ENCODE results near the gene DENND6B.

Gene DENND6B

GRCh38 chr22:50262460-50262911, 64.3 kb downstream of the DENND6B start:
- H3K4me1 ChIP-seq (ENCODE audit: low read length) = peaks cover 21% of the 10 kb centered on the region
- no peak overlapping the region for H2AFZ ChIP-seq (ENCODE audit: low read depth, low read length)
- H3K9ac ChIP-seq (ENCODE audit: low read length) = peak overlapping the region; percentile 91; the same call in 1 of the 2 replicates
- peak overlapping the region; percentile 97 for H3K4me3 ChIP-seq (ENCODE audit: low read length)
- no peaks in the 10 kb centered on the region for H3K36me3 ChIP-seq (replicated peaks; ENCODE audit: low read depth, low read length)
- no peaks in the 10 kb centered on the region for H3K27me3 ChIP-seq (ENCODE audit: low read depth, low read length)
- H3K27ac ChIP-seq (ENCODE audit: low read length) = no peak overlapping the region
- H3K4me2 ChIP-seq (ENCODE audit: low read length) = peak overlapping the region; percentile 73
- H3K9me3 ChIP-seq (ENCODE audit: insufficient read depth, low read length) = no peaks in the 10 kb centered on the region
- peaks cover 18% of the 10 kb centered on the region for H3K79me2 ChIP-seq (ENCODE audit: low read length)
- TF ChIP-seq EZH2phosphoT487 (IDR thresholded peaks at IDR 0.05; ENCODE audit: low read depth) = no peak
- no peak for TF ChIP-seq CTCF (IDR thresholded peaks at IDR 0.05; ENCODE audit: low read depth, low read length)
- H4K20me1 ChIP-seq (ENCODE audit: insufficient read depth, low read length) = no peaks in the 10 kb centered on the region

GRCh38 chr22:50261615-50262459, 65.0 kb downstream of the DENND6B start, which contains the start of gene MAPK12:
Gene MAPK12 (minus strand): TSS chr22:50261683. CDS start chr22:50261509, 174 bp downstream.
- H3K9me3 ChIP-seq (ENCODE audit: insufficient read depth, low read length) = no peaks in the 10 kb centered on the region
- peak within 1 kb of the TSS; percentile 55 for H3K27ac ChIP-seq (ENCODE audit: low read length)
- H3K4me1 ChIP-seq (ENCODE audit: low read length) = peaks cover 21% of the 10 kb centered on the region
- TF ChIP-seq EZH2phosphoT487 (IDR thresholded peaks at IDR 0.05; ENCODE audit: low read depth) = no peak
- TF ChIP-seq CTCF (IDR thresholded peaks at IDR 0.05; ENCODE audit: low read depth, low read length) = no peak
- no peaks in the 10 kb centered on the region for H3K36me3 ChIP-seq (replicated peaks; ENCODE audit: low read depth, low read length)
- H3K4me3 ChIP-seq (ENCODE audit: low read length) = peak within 1 kb of the TSS; percentile 97
- H3K79me2 ChIP-seq (ENCODE audit: low read length) = peaks cover 18% of the 10 kb centered on the region
- H4K20me1 ChIP-seq (ENCODE audit: insufficient read depth, low read length) = no peaks in the 10 kb centered on the region
- no peak within 1 kb of the TSS for H2AFZ ChIP-seq (ENCODE audit: low read depth, low read length)
- H3K9ac ChIP-seq (ENCODE audit: low read length) = peak within 1 kb of the TSS; percentile 91
- H3K27me3 ChIP-seq (ENCODE audit: low read depth, low read length) = no peaks in the 10 kb centered on the region
- peak within 1 kb of the TSS; percentile 92 for H3K4me2 ChIP-seq (ENCODE audit: low read length)

GRCh38 chr22:50260801-50261614, 65.8 kb downstream of the DENND6B start:
- H3K9me3 ChIP-seq (ENCODE audit: insufficient read depth, low read length) = no peaks in the 10 kb centered on the region
- peak overlapping the region; percentile 91 for H3K9ac ChIP-seq (ENCODE audit: low read length)
- no peak for TF ChIP-seq EZH2phosphoT487 (IDR thresholded peaks at IDR 0.05; ENCODE audit: low read depth)
- TF ChIP-seq CTCF (IDR thresholded peaks at IDR 0.05; ENCODE audit: low read depth, low read length) = no peak
- peak overlapping the region; percentile 55 for H3K27ac ChIP-seq (ENCODE audit: low read length)
- peaks cover 18% of the 10 kb centered on the region for H3K79me2 ChIP-seq (ENCODE audit: low read length)
- H3K36me3 ChIP-seq (replicated peaks; ENCODE audit: low read depth, low read length) = no peaks in the 10 kb centered on the region
- no peak overlapping the region for H2AFZ ChIP-seq (ENCODE audit: low read depth, low read length)
- no peaks in the 10 kb centered on the region for H4K20me1 ChIP-seq (ENCODE audit: insufficient read depth, low read length)
- peak overlapping the region; percentile 97 for H3K4me3 ChIP-seq (ENCODE audit: low read length)
- H3K4me2 ChIP-seq (ENCODE audit: low read length) = peak overlapping the region; percentile 92
- peaks cover 21% of the 10 kb centered on the region for H3K4me1 ChIP-seq (ENCODE audit: low read length)
- no peaks in the 10 kb centered on the region for H3K27me3 ChIP-seq (ENCODE audit: low read depth, low read length)

GRCh38 chr22:50260434-50260800, 66.4 kb downstream of the DENND6B start:
- Histone ChIP-seq H3K36me3 (replicated peaks; ENCODE audit: low read depth, low read length) (no peaks in the 10 kb centered on the region), H4K20me1 (ENCODE audit: insufficient read depth, low read length) (no peaks in the 10 kb centered on the region), H3K9me3 (ENCODE audit: insufficient read depth, low read length) (no peaks in the 10 kb centered on the region), H3K79me2 (ENCODE audit: low read length) (peaks cover 18% of the 10 kb centered on the region), H2AFZ (ENCODE audit: low read depth, low read length) (no peak overlapping the region), H3K4me1 (ENCODE audit: low read length) (peaks cover 21% of the 10 kb centered on the region), H3K27me3 (ENCODE audit: low read depth, low read length) (no peaks in the 10 kb centered on the region), H3K4me3 (ENCODE audit: low read length) (peak overlapping the region; percentile 97), H3K4me2 (ENCODE audit: low read length) (peak overlapping the region; percentile 92), H3K27ac (ENCODE audit: low read length) (peak overlapping the region; percentile 55), H3K9ac (ENCODE audit: low read length) (peak overlapping the region; percentile 91)
- TF ChIP-seq EZH2phosphoT487 (IDR thresholded peaks at IDR 0.05; ENCODE audit: low read depth) = no peak
- TF ChIP-seq CTCF (IDR thresholded peaks at IDR 0.05; ENCODE audit: low read depth, low read length) = no peak
